Measurements from ENCODE around the gene NOMO2. TPM values are rescaled to one million over a fixed set of nuclear protein-coding genes. Genes with fewer than 3 reads are reported as not detected.
A peak's percentile ranks its signal among the peaks of the same experiment; 100 is the strongest.
"Not testable (repeated sequence)": the region's sequence is repeated elsewhere in the genome, so short reads cannot be mapped to it uniquely, and the experiment has no call there.

The NOMO2 gene
- total RNA-seq, 5 donors from 2014 or later (not counting 1 experiment from before 2014, with no cell fraction given): 47.1 to 96.3 (median 83.5) TPM

GRCh38 chr16:18597319-18597718 lies 35.4 kb upstream of the NOMO2 start:
- H3K4me1 Mint-ChIP-seq; H3K27ac ChIP-seq (ENCODE audit: low read length); H3K4me3 ChIP-seq (ENCODE audit: control insufficient read depth in 1 of 2, extremely low read depth in 1 of 2, low read length in 1 of 2); H3K9me3 ChIP-seq; H3K9me3 Mint-ChIP-seq; POLR2A ChIA-PET; H3K27me3 ChIP-seq (replicated peaks in 1 of 2; ENCODE audit: control insufficient read depth in 2 of 2, extremely low read depth in 1 of 2, insufficient read depth in 2 of 2, low read length in 1 of 2); DNase-seq; ATAC-seq (replicated peaks in 1 of 4); H3K4me1 ChIP-seq (ENCODE audit: control insufficient read depth in 1 of 2, extremely low read depth in 1 of 2, insufficient read depth in 2 of 2, low read length in 2 of 2); H3K27ac Mint-ChIP-seq; H3K36me3 Mint-ChIP-seq; H3K36me3 ChIP-seq (ENCODE audit: control insufficient read depth in 2 of 2, extremely low read depth in 1 of 2, insufficient read depth in 1 of 2, low read length in 1 of 2); CTCF ChIA-PET; H3K4me3 Mint-ChIP-seq: not testable (repeated sequence)
- WGBS (ENCODE audit: insufficient coverage): no CpG with 5 or more reads among the region's 4 CpGs
- peaks cover 4 to 11% of the 10 kb centered on the region in 2 donors for H3K27me3 Mint-ChIP-seq

- H3K4me3 Mint-ChIP-seq; H3K27ac Mint-ChIP-seq; H3K9me3 Mint-ChIP-seq; CTCF ChIA-PET; H3K27me3 ChIP-seq (replicated peaks in 1 of 2; ENCODE audit: control insufficient read depth in 2 of 2, extremely low read depth in 1 of 2, insufficient read depth in 2 of 2, low read length in 1 of 2); H3K9me3 ChIP-seq; H3K36me3 ChIP-seq (ENCODE audit: control insufficient read depth in 2 of 2, extremely low read depth in 1 of 2, insufficient read depth in 1 of 2, low read length in 1 of 2); H3K4me1 ChIP-seq (ENCODE audit: control insufficient read depth in 1 of 2, extremely low read depth in 1 of 2, insufficient read depth in 2 of 2, low read length in 2 of 2); H3K36me3 Mint-ChIP-seq; H3K4me3 ChIP-seq (ENCODE audit: control insufficient read depth in 1 of 2, extremely low read depth in 1 of 2, low read length in 1 of 2); ATAC-seq (replicated peaks in 1 of 4); H3K4me1 Mint-ChIP-seq; DNase-seq; H3K27ac ChIP-seq (ENCODE audit: low read length); POLR2A ChIA-PET: not testable (repeated sequence)
- no CpG with 5 or more reads among the region's 11 CpGs for WGBS (ENCODE audit: insufficient coverage)
- peaks cover 4 to 11% of the 10 kb centered on the region in 2 donors for H3K27me3 Mint-ChIP-seq
These were observed 33.9 kb upstream of the NOMO2 start for GRCh38 chr16:18595796-18596195.

GRCh38 chr16:18594880-18595279 lies 33.0 kb upstream of the NOMO2 start:
- H3K4me1 ChIP-seq (ENCODE audit: control insufficient read depth in 1 of 2, extremely low read depth in 1 of 2, insufficient read depth in 2 of 2, low read length in 2 of 2); CTCF ChIA-PET; H3K4me1 Mint-ChIP-seq; H3K27ac Mint-ChIP-seq; H3K36me3 Mint-ChIP-seq; H3K36me3 ChIP-seq (ENCODE audit: control insufficient read depth in 2 of 2, extremely low read depth in 1 of 2, insufficient read depth in 1 of 2, low read length in 1 of 2); H3K4me3 Mint-ChIP-seq; H3K4me3 ChIP-seq (ENCODE audit: control insufficient read depth in 1 of 2, extremely low read depth in 1 of 2, low read length in 1 of 2); H3K27ac ChIP-seq (ENCODE audit: low read length); DNase-seq; ATAC-seq (replicated peaks in 1 of 4); H3K9me3 ChIP-seq; H3K9me3 Mint-ChIP-seq; POLR2A ChIA-PET; H3K27me3 ChIP-seq (replicated peaks in 1 of 2; ENCODE audit: control insufficient read depth in 2 of 2, extremely low read depth in 1 of 2, insufficient read depth in 2 of 2, low read length in 1 of 2): not testable (repeated sequence)
- peaks cover 4 to 11% of the 10 kb centered on the region in 2 donors for H3K27me3 Mint-ChIP-seq
- 100% methylated on average over 2 of the region's 5 CpGs for WGBS (ENCODE audit: insufficient coverage)

GRCh38 chr16:18593904-18594303 lies 32.0 kb upstream of the NOMO2 start:
- H3K27me3 ChIP-seq (replicated peaks in 1 of 2; ENCODE audit: control insufficient read depth in 2 of 2, extremely low read depth in 1 of 2, insufficient read depth in 2 of 2, low read length in 1 of 2); POLR2A ChIA-PET; H3K9me3 Mint-ChIP-seq; CTCF ChIA-PET; DNase-seq; H3K4me1 ChIP-seq (ENCODE audit: control insufficient read depth in 1 of 2, extremely low read depth in 1 of 2, insufficient read depth in 2 of 2, low read length in 2 of 2); H3K36me3 Mint-ChIP-seq; H3K27ac Mint-ChIP-seq; H3K4me1 Mint-ChIP-seq; ATAC-seq (replicated peaks in 1 of 4); H3K27ac ChIP-seq (ENCODE audit: low read length); H3K36me3 ChIP-seq (ENCODE audit: control insufficient read depth in 2 of 2, extremely low read depth in 1 of 2, insufficient read depth in 1 of 2, low read length in 1 of 2); H3K4me3 Mint-ChIP-seq; H3K4me3 ChIP-seq (ENCODE audit: control insufficient read depth in 1 of 2, extremely low read depth in 1 of 2, low read length in 1 of 2); H3K9me3 ChIP-seq; H3K27me3 Mint-ChIP-seq: not testable (repeated sequence)
- WGBS (ENCODE audit: insufficient coverage): 100% methylated on average over 1 of the region's 5 CpGs

GRCh38 chr16:18592982-18593381 lies 31.1 kb upstream of the NOMO2 start:
- H3K9me3 Mint-ChIP-seq; H3K27ac Mint-ChIP-seq; H3K4me1 Mint-ChIP-seq; H3K36me3 ChIP-seq (ENCODE audit: control insufficient read depth in 2 of 2, extremely low read depth in 1 of 2, insufficient read depth in 1 of 2, low read length in 1 of 2); H3K27ac ChIP-seq (ENCODE audit: low read length); CTCF ChIA-PET; H3K27me3 Mint-ChIP-seq; H3K4me3 ChIP-seq (ENCODE audit: control insufficient read depth in 1 of 2, extremely low read depth in 1 of 2, low read length in 1 of 2); POLR2A ChIA-PET; H3K4me1 ChIP-seq (ENCODE audit: control insufficient read depth in 1 of 2, extremely low read depth in 1 of 2, insufficient read depth in 2 of 2, low read length in 2 of 2); H3K4me3 Mint-ChIP-seq; H3K36me3 Mint-ChIP-seq; DNase-seq; ATAC-seq (replicated peaks in 1 of 4); H3K27me3 ChIP-seq (replicated peaks in 1 of 2; ENCODE audit: control insufficient read depth in 2 of 2, extremely low read depth in 1 of 2, insufficient read depth in 2 of 2, low read length in 1 of 2); H3K9me3 ChIP-seq: not testable (repeated sequence)
- no CpG with 5 or more reads among the region's 5 CpGs for WGBS (ENCODE audit: insufficient coverage)

- no CpG with 5 or more reads among the region's 4 CpGs for WGBS (ENCODE audit: insufficient coverage)
- ATAC-seq (replicated peaks in 1 of 4); H3K36me3 ChIP-seq (ENCODE audit: control insufficient read depth in 2 of 2, extremely low read depth in 1 of 2, insufficient read depth in 1 of 2, low read length in 1 of 2); H3K27me3 ChIP-seq (replicated peaks in 1 of 2; ENCODE audit: control insufficient read depth in 2 of 2, extremely low read depth in 1 of 2, insufficient read depth in 2 of 2, low read length in 1 of 2); H3K4me3 ChIP-seq (ENCODE audit: control insufficient read depth in 1 of 2, extremely low read depth in 1 of 2, low read length in 1 of 2); H3K4me3 Mint-ChIP-seq; H3K9me3 ChIP-seq; CTCF ChIA-PET; H3K27me3 Mint-ChIP-seq; H3K27ac ChIP-seq (ENCODE audit: low read length); H3K9me3 Mint-ChIP-seq; H3K4me1 Mint-ChIP-seq; H3K36me3 Mint-ChIP-seq; H3K4me1 ChIP-seq (ENCODE audit: control insufficient read depth in 1 of 2, extremely low read depth in 1 of 2, insufficient read depth in 2 of 2, low read length in 2 of 2); POLR2A ChIA-PET; H3K27ac Mint-ChIP-seq: not testable (repeated sequence)
- peak in 3 of 35 experiments; percentile 1 to 10 (median 6) for DNase-seq
These were observed 30.0 kb upstream of the NOMO2 start for GRCh38 chr16:18591908-18592307.

GRCh38 chr16:18591441-18591840 lies 29.5 kb upstream of the NOMO2 start:
- H3K27me3 Mint-ChIP-seq; POLR2A ChIA-PET; H3K4me3 Mint-ChIP-seq; H3K27me3 ChIP-seq (replicated peaks in 1 of 2; ENCODE audit: control insufficient read depth in 2 of 2, extremely low read depth in 1 of 2, insufficient read depth in 2 of 2, low read length in 1 of 2); H3K9me3 Mint-ChIP-seq; H3K27ac ChIP-seq (ENCODE audit: low read length); H3K4me1 Mint-ChIP-seq; H3K27ac Mint-ChIP-seq; H3K4me1 ChIP-seq (ENCODE audit: control insufficient read depth in 1 of 2, extremely low read depth in 1 of 2, insufficient read depth in 2 of 2, low read length in 2 of 2); ATAC-seq (replicated peaks in 1 of 4); H3K4me3 ChIP-seq (ENCODE audit: control insufficient read depth in 1 of 2, extremely low read depth in 1 of 2, low read length in 1 of 2); DNase-seq; H3K9me3 ChIP-seq; H3K36me3 Mint-ChIP-seq; CTCF ChIA-PET; H3K36me3 ChIP-seq (ENCODE audit: control insufficient read depth in 2 of 2, extremely low read depth in 1 of 2, insufficient read depth in 1 of 2, low read length in 1 of 2): not testable (repeated sequence)
